OCI-LY7 (cell line): ENCODE results near the gene SECTM1. TPM values are rescaled to one million over a fixed set of nuclear protein-coding genes. Genes with fewer than 3 reads are reported as not detected.

ENCODE experiments used
- BruUV-seq: library from RNA; stranded (reverse); fragments of 400-500 nt; replicated peaks from 2 replicates; lab custom pipeline; 2021; lab: Mats Ljungman, UMichigan
- CTCF ChIA-PET: fragments of 300-600 bp; sonication (Branson Sonifier 250); formaldehyde crosslinking; loops from one replicate; lab custom pipeline; 2022; ENCODE audit warnings: antibody characterized with exemption; ENCODE audit not compliant: unreplicated experiment; lab: Charles Lee
- POLR2A ChIA-PET: fragments of 300-600 bp; sonication (Branson Sonifier 250); formaldehyde crosslinking; loops from one replicate; lab custom pipeline; 2022; ENCODE audit warnings: antibody characterized with exemption; lab: Charles Lee
- DNase-seq: peaks from one replicate; pipeline ENCODE4 v3.0.0-alpha.2; 2015; ENCODE audit warnings: low spot score
- H2AFZ ChIP-seq: fragments of 200-600 bp; sonication (generic), shearing (Covaris generic); 2 replicates; pipeline ENCODE4 v1.6.1; 2014; ENCODE audit warnings: mild to moderate bottlenecking, antibody characterized with exemption, low read length, moderate library complexity
- H3K27ac ChIP-seq: fragments of 200-600 bp; sonication (generic); 2 replicates; pipeline ENCODE4 v1.5.1; 2014; ENCODE audit warnings: mixed run types, low read depth, mild to moderate bottlenecking, moderate library complexity, low read length, inconsistent platforms; ENCODE audit not compliant: poor library complexity, severe bottlenecking
- H3K36me3 ChIP-seq: fragments of 200-600 bp; sonication (generic); 2 replicates; pipeline ENCODE4 v1.6.1; 2014; ENCODE audit warnings: mild to moderate bottlenecking, antibody characterized with exemption, low read length, moderate library complexity, mixed read lengths; ENCODE audit not compliant: insufficient read depth
- H3K4me1 ChIP-seq: fragments of 200-600 bp; sonication (generic); 2 replicates; pipeline ENCODE4 v1.5.1; 2014; ENCODE audit warnings: mild to moderate bottlenecking, low read length; ENCODE audit not compliant: insufficient read depth, poor library complexity, severe bottlenecking
- H3K4me2 ChIP-seq: fragments of 200-600 bp; sonication (generic); 2 replicates; pipeline ENCODE4 v1.6.1; 2014; ENCODE audit warnings: mild to moderate bottlenecking, low read length
- H3K4me3 ChIP-seq: fragments of 200-600 bp; sonication (generic); 2 replicates; pipeline ENCODE4 v1.5.1; 2014; ENCODE audit warnings: mild to moderate bottlenecking, low read depth, low read length; ENCODE audit not compliant: poor library complexity, severe bottlenecking
- H3K79me2 ChIP-seq: fragments of 200-600 bp; sonication (generic); 2 replicates; pipeline ENCODE4 v1.6.1; 2016; ENCODE audit warnings: low read depth, mild to moderate bottlenecking, low read length, moderate library complexity, mixed read lengths; ENCODE audit not compliant: insufficient read depth
- H3K9me2 ChIP-seq: fragments of 200-600 bp; sonication (generic); 2 replicates; pipeline ENCODE4 v1.6.1; 2016; ENCODE audit warnings: mild to moderate bottlenecking, low read length, mixed read lengths; ENCODE audit not compliant: insufficient read depth
- H3K9me3 ChIP-seq: fragments of 200-600 bp; sonication (generic); 2 replicates; pipeline ENCODE4 v1.6.1; 2014; ENCODE audit warnings: mild to moderate bottlenecking, mixed run types, low read length, mixed read lengths
- H4K20me1 ChIP-seq: fragments of 200-600 bp; sonication (generic); 2 replicates; pipeline ENCODE4 v1.6.1; 2014; ENCODE audit warnings: mild to moderate bottlenecking, antibody characterized with exemption, low read length, moderate library complexity, mixed read lengths; ENCODE audit not compliant: insufficient read depth
- EZH2phosphoT487 ChIP-seq: fragments of 200-600 bp; sonication (generic); IDR thresholded peaks from 2 replicates; pipeline ENCODE4 v1.6.1; 2018; ENCODE audit warnings: low read depth, borderline replicate concordance, mild to moderate bottlenecking, mixed run types, antibody characterized with exemption, low read length, moderate library complexity, mixed read lengths
- intact Hi-C: fragments of 100-400 bp; cut with micrococcal nuclease; formaldehyde crosslinking; loops from one replicate; pipeline ENCODE4 v1.10.0; 2022; ENCODE audit not compliant: unreplicated experiment
- total RNA-seq, 2 experiments: library from RNA; depleted of rRNA in 1 of 2; stranded (reverse); fragments of >200 nt in 1 of 2; shearing (Covaris generic) in 1 of 2; gene quantifications; 2 replicates each; pipeline ENCODE4 v1.2.3, GENCODE V29; 2014 to 2022
- TF ChIP-seq, protein P1 (sequence below): fragments of 200-600 bp; sonication (generic); conservative IDR thresholded peaks from 2 replicates; pipeline ENCODE4 v1.5.1; 2014; ENCODE audit warnings: mild to moderate bottlenecking, antibody characterized with exemption, low read length, moderate library complexity, mixed read lengths

The SECTM1 gene
- total RNA-seq, 2 experiments from 2014 or later, result not detected

- no peak for TF ChIP-seq EZH2phosphoT487
- TF ChIP-seq, protein P1, sequence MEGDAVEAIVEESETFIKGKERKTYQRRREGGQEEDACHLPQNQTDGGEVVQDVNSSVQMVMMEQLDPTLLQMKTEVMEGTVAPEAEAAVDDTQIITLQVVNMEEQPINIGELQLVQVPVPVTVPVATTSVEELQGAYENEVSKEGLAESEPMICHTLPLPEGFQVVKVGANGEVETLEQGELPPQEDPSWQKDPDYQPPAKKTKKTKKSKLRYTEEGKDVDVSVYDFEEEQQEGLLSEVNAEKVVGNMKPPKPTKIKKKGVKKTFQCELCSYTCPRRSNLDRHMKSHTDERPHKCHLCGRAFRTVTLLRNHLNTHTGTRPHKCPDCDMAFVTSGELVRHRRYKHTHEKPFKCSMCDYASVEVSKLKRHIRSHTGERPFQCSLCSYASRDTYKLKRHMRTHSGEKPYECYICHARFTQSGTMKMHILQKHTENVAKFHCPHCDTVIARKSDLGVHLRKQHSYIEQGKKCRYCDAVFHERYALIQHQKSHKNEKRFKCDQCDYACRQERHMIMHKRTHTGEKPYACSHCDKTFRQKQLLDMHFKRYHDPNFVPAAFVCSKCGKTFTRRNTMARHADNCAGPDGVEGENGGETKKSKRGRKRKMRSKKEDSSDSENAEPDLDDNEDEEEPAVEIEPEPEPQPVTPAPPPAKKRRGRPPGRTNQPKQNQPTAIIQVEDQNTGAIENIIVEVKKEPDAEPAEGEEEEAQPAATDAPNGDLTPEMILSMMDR, result peak; percentile 69
- ChIA-PET POLR2A (interaction anchor here (0.6 to 3.0 kb wide), 8 partner anchors 8 to 99 kb away, joined by 3 to 15 read pairs (median 5); partner anchors contain the start of gene HEXD), CTCF (interaction anchor here (0.6 to 1.3 kb wide), 2 partner anchors 12 to 196 kb away, joined by 3 read pairs; no protein-coding TSS in a partner anchor)
- BruUV-seq, result no TSS peak
- Histone ChIP-seq H3K4me3 (peak within 1 kb of the TSS; percentile 13), H3K9me2 (no peaks in the 10 kb centered on the region), H2AFZ (peak within 1 kb of the TSS; percentile 42; the same call in 1 of the 2 replicates), H4K20me1 (no peaks in the 10 kb centered on the region), H3K79me2 (no peaks in the 10 kb centered on the region), H3K36me3 (no peaks in the 10 kb centered on the region), H3K9me3 (no peaks in the 10 kb centered on the region), H3K4me1 (peaks cover 54% of the 10 kb centered on the region), H3K4me2 (peak within 1 kb of the TSS; percentile 40), H3K27ac (peak within 1 kb of the TSS; percentile 59)
- peak; percentile 82 for DNase-seq
- intact Hi-C loops, result loop anchor here (2.0 kb wide), 1 partner anchor 90 kb away; no protein-coding TSS in a partner anchor
These were observed 25.1 kb upstream of the SECTM1 start, which contains the start of gene TEX19 for GRCh38 chr17:82358465-82359350. Gene TEX19, plus strand, starts transcription at chr17:82359247. Its CDS starts 2,904 bp downstream, at chr17:82362151.

DNA sequence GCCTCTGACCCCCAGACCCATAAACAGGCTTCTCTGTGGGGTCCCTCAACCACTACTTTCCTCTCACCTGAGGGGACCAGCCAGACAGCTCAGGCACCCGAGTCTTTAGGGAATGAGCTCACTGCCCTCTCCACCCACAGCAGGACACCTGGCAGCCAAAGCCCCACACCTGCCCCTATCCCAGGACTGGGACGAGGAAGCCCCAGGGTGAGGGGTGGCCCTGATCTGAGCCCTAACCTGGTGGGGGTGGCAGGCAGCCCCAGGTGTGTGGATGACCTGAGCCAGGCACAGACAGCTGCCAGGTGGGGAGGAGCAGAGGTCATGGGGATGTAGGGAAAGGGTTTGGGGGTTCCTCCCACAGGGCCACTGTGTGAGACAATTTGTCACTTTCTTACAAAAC lies 23.8 kb upstream of the SECTM1 start:
- H4K20me1 ChIP-seq, result no peaks in the 10 kb centered on the region
- H3K9me3 ChIP-seq, result no peaks in the 10 kb centered on the region
- peak overlapping the region; percentile 58 for H2AFZ ChIP-seq
- no peaks in the 10 kb centered on the region for H3K79me2 ChIP-seq
- peak overlapping the region; percentile 39 for H3K4me2 ChIP-seq
- no peaks in the 10 kb centered on the region for H3K36me3 ChIP-seq
- BruUV-seq, result no TSS peak
- H3K4me3 ChIP-seq, result no peak overlapping the region
- peak overlapping the region; percentile 59 for H3K27ac ChIP-seq
- TF ChIP-seq, protein P1, result no peak
- TF ChIP-seq EZH2phosphoT487, result no peak
- DNase-seq, result no peak
- ChIA-PET POLR2A (interaction anchor here (0.7 to 3.0 kb wide), 7 partner anchors 8 to 100 kb away, joined by 3 to 15 read pairs (median 5); partner anchors contain the start of gene HEXD), CTCF (interaction anchor here (0.8 to 1.1 kb wide), 3 partner anchors 9 to 136 kb away, joined by 3 to 4 read pairs (median 4); no protein-coding TSS in a partner anchor)
- no peaks in the 10 kb centered on the region for H3K9me2 ChIP-seq
- intact Hi-C loops, result loop anchor here (1.0 kb wide), 1 partner anchor 61 kb away; the partner anchor contains the start of genes HEXD and OGFOD3
- H3K4me1 ChIP-seq, result peaks cover 57% of the 10 kb centered on the region
